Measurements from ENCODE around the gene NFATC1.

NFATC1 gene

GRCh38 chr18:79457239-79457638 is 61.5 kb downstream of the NFATC1 start:
- DNase-seq (ENCODE audit: low read depth in 2 of 2): no peak

- DNase-seq (ENCODE audit: low read depth in 2 of 2): no peak
Observed at GRCh38 chr18:79457652-79458051, 61.9 kb downstream of the NFATC1 start.

- DNase-seq (ENCODE audit: low read depth in 2 of 2): peak; percentile 42 to 52
Observed at GRCh38 chr18:79458131-79458838, 62.6 kb downstream of the NFATC1 start.

GRCh38 chr18:79458917-79459803 is 63.4 kb downstream of the NFATC1 start:
- DNase-seq (ENCODE audit: low read depth in 2 of 2): no peak

- no peak for DNase-seq (ENCODE audit: low read depth in 2 of 2)
Observed at GRCh38 chr18:79459946-79460480, 64.3 kb downstream of the NFATC1 start.

- no peak for DNase-seq (ENCODE audit: low read depth in 2 of 2)
Observed at GRCh38 chr18:79460481-79461300, 65.0 kb downstream of the NFATC1 start.

GRCh38 chr18:79461627-79462026 is 65.9 kb downstream of the NFATC1 start:
- no peak for DNase-seq (ENCODE audit: low read depth in 2 of 2)

- DNase-seq (ENCODE audit: low read depth in 2 of 2): no peak
Observed at GRCh38 chr18:79463424-79463960, 67.8 kb downstream of the NFATC1 start.

- DNase-seq (ENCODE audit: low read depth in 2 of 2): no peak
Observed at GRCh38 chr18:79465392-79465991, 69.8 kb downstream of the NFATC1 start.

- DNase-seq (ENCODE audit: low read depth in 2 of 2): no peak
Observed at GRCh38 chr18:79466591-79466990, 70.9 kb downstream of the NFATC1 start.

GRCh38 chr18:79467126-79467525 is 71.4 kb downstream of the NFATC1 start:
- no peak for DNase-seq (ENCODE audit: low read depth in 2 of 2)

GRCh38 chr18:79468119-79468789 is 72.5 kb downstream of the NFATC1 start:
- no peak for DNase-seq (ENCODE audit: low read depth in 2 of 2)

- no peak for DNase-seq (ENCODE audit: low read depth in 2 of 2)
Observed at GRCh38 chr18:79469309-79469708, 73.6 kb downstream of the NFATC1 start.

GRCh38 chr18:79469751-79470505 is 74.2 kb downstream of the NFATC1 start:
- no peak for DNase-seq (ENCODE audit: low read depth in 2 of 2)

GRCh38 chr18:79470547-79470946 is 74.8 kb downstream of the NFATC1 start:
- no peak for DNase-seq (ENCODE audit: low read depth in 2 of 2)

GRCh38 chr18:79471046-79471445 is 75.3 kb downstream of the NFATC1 start:
- DNase-seq (ENCODE audit: low read depth in 2 of 2): no peak

GRCh38 chr18:79471597-79471996 is 75.9 kb downstream of the NFATC1 start:
- DNase-seq (ENCODE audit: low read depth in 2 of 2): no peak

- DNase-seq (ENCODE audit: low read depth in 2 of 2): no peak
Observed at GRCh38 chr18:79472176-79472575, 76.4 kb downstream of the NFATC1 start.

- DNase-seq (ENCODE audit: low read depth in 2 of 2): no peak
Observed at GRCh38 chr18:79472946-79473345, 77.2 kb downstream of the NFATC1 start.

Measured in fibroblast of skin of left biceps (primary cell).